ENCODE data around the gene RCC2. TPM values are rescaled to one million over a fixed set of nuclear protein-coding genes. Genes with fewer than 3 reads are reported as not detected.
A peak's percentile ranks its signal among the peaks of the same experiment; 100 is the strongest.

Gene RCC2
- polyA plus RNA-seq (29.4 to 103 TPM (median 45.2 TPM) in 3 replicates), polyA minus RNA-seq (76.6 to 117 TPM (median 85.3 TPM) in 3 replicates)
- polyA plus RNA-seq (2011; ENCODE audit: low read depth), result 27.6 TPM
- 53.0 and 56.5 TPM in 2 replicates for polyA plus RNA-seq (2011; cell fraction: cytosol; rRNA removed)
- polyA plus RNA-seq (2011; cell fraction: nucleus; rRNA removed), result 106 and 109 TPM in 2 replicates
- 81.8 and 95.7 TPM in 2 replicates for polyA plus RNA-seq (2012; ENCODE audit: low replicate concordance)
- 95.5 TPM for polyA minus RNA-seq (2011; cell fraction: cytosol; rRNA and poly(A)+ RNA removed)
- 49.8 and 50.0 TPM in 2 replicates for polyA minus RNA-seq (2011; cell fraction: nucleus; rRNA and poly(A)+ RNA removed)

DNA sequence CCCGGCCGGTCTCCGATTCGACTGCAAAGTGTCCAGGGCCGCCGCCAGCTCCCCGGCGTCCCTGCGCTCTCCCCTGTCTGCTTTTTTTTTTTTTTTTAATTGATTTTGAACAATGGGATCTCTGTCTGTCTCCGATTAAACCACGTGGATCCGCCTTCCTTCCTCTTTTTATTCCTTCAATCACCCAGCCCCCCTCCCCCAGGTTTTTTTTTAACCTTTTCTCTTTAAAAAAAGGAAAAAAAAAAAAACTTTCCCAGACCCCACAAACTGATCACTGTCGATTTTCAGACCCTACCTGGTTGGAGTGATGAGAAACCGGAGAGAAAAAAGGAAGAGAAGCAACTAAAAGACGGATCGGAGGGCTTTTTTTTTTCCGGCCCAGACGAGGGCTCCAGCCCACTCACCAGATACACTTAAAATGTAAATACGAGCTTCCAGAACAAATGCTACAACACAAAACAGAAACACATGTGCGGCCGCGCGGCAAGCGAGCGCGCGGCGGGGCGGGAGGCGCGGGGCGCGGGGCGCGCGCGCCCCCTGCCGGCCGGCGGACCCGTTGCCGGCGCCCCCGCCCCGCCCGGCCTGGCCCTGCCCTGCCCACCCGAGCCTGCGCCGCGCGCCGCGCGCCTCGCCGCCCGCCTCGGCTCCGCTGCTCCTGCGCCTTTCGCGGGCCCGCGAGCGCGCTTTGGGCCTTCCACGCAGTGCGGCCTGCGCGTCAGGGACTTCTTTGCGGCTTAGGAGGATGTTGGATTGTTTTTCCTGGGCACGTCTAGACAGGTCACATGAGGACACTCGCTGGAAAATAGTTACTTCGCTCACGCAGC, at the start of gene RCC2:
RCC2 (minus strand) TSS at position 428 of the 824 bp plus-strand sequence. CDS start 1,163 bp downstream, outside the sequence.
- Histone ChIP-seq H3K9ac (ENCODE audit: control insufficient read depth, extremely low read depth, insufficient read depth, low read length) (peak within 1 kb of the TSS; percentile 95), H3K79me2 (ENCODE audit: control insufficient read depth, insufficient read depth, low read length) (peaks cover 43% of the 10 kb centered on the region), H3K27ac (ENCODE audit: control insufficient read depth, insufficient read depth, low read length) (peak within 1 kb of the TSS; percentile 99), H4K20me1 (ENCODE audit: control insufficient read depth, extremely low read depth, insufficient read depth, low read length) (peaks cover 14% of the 10 kb centered on the region), H2AFZ (ENCODE audit: control insufficient read depth, low read length) (peak within 1 kb of the TSS; percentile 68), H3K9me1 (ENCODE audit: control insufficient read depth, extremely low read depth, insufficient read depth, low read length) (no peaks in the 10 kb centered on the region), H3K9me3 (ENCODE audit: control insufficient read depth, low read depth, low read length) (no peaks in the 10 kb centered on the region), H3K4me1 (ENCODE audit: control insufficient read depth, extremely low read depth, insufficient read depth, low read length) (peaks cover 50% of the 10 kb centered on the region), H3K36me3 (ENCODE audit: control insufficient read depth in 2 of 2, extremely low read depth in 1 of 2, insufficient read depth in 2 of 2, low read length in 2 of 2) (peaks cover 2 to 19% of the 10 kb centered on the region in 2 experiments), H3K4me2 (ENCODE audit: control insufficient read depth, extremely low read depth, insufficient read depth, low read depth, low read length) (peak within 1 kb of the TSS; percentile 100), H3K4me3 (ENCODE audit: control insufficient read depth in 2 of 3, extremely low read depth in 1 of 3, insufficient read depth in 2 of 3, low read depth in 1 of 3, low read length in 3 of 3) (peak within 1 kb of the TSS; percentile 80 to 99 (median 98)), H3K27me3 (ENCODE audit: control insufficient read depth, extremely low read depth, insufficient read depth, low read length) (no peaks in the 10 kb centered on the region)
- dilution Hi-C loops (cut with MboI; ENCODE audit: extremely low pct_ligation_motif_present, low sequenced_read_pairs), result no loop called here
- FAIRE-seq (no peak), DNase-seq (ENCODE audit: low read depth, low spot score) (peak; percentile 78)
- TF ChIP-seq EZH2 (IDR thresholded peaks at IDR 0.05; ENCODE audit: low read length), result no peak
- TF ChIP-seq, protein P1, sequence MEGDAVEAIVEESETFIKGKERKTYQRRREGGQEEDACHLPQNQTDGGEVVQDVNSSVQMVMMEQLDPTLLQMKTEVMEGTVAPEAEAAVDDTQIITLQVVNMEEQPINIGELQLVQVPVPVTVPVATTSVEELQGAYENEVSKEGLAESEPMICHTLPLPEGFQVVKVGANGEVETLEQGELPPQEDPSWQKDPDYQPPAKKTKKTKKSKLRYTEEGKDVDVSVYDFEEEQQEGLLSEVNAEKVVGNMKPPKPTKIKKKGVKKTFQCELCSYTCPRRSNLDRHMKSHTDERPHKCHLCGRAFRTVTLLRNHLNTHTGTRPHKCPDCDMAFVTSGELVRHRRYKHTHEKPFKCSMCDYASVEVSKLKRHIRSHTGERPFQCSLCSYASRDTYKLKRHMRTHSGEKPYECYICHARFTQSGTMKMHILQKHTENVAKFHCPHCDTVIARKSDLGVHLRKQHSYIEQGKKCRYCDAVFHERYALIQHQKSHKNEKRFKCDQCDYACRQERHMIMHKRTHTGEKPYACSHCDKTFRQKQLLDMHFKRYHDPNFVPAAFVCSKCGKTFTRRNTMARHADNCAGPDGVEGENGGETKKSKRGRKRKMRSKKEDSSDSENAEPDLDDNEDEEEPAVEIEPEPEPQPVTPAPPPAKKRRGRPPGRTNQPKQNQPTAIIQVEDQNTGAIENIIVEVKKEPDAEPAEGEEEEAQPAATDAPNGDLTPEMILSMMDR (optimal IDR thresholded peaks at IDR 0.05 in 1 of 3, IDR thresholded peaks at IDR 0.05 in 1 of 3, conservative IDR thresholded peaks at IDR 0.05 in 1 of 3; ENCODE audit: extremely low read depth in 1 of 3, insufficient read depth in 2 of 3, low read length in 3 of 3), result peak in 1 of 3 experiments; percentile 32

DNA sequence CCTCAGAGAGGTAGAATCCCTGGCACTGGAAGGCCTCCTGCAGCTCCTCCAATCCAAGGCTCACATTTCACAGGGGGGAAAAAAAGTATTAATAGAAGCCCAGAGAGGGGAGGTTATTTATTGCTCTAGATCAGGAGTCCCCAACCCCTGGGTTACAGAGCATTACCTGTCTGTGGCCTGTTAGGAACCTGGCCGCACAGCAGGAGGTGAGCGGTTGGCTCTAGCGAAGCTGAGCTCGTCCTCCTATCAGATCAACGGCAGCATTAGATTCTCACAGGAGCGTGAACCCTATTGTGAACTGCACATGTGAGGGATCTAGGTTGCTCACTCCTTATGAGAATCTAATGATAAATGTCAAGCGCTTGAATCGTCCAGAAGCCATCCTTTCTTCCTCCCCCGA, 46.8 kb upstream of the RCC2 start:
- dilution Hi-C loops (cut with MboI; ENCODE audit: extremely low pct_ligation_motif_present, low sequenced_read_pairs), result no loop called here
- no peak for FAIRE-seq

More for the DNA sequence above, 46.8 kb upstream of the RCC2 start:
- no peak overlapping the region for H3K4me2 ChIP-seq (ENCODE audit: control insufficient read depth, extremely low read depth, insufficient read depth, low read depth, low read length)
- TF ChIP-seq, protein P1 (optimal IDR thresholded peaks at IDR 0.05 in 1 of 3, IDR thresholded peaks at IDR 0.05 in 1 of 3, conservative IDR thresholded peaks at IDR 0.05 in 1 of 3; ENCODE audit: extremely low read depth in 1 of 3, insufficient read depth in 2 of 3, low read length in 3 of 3), result no peak
- TF ChIP-seq EZH2 (IDR thresholded peaks at IDR 0.05; ENCODE audit: low read length), result no peak
- H2AFZ ChIP-seq (ENCODE audit: control insufficient read depth, low read length), result no peak overlapping the region
- no peaks in the 10 kb centered on the region for H3K9me3 ChIP-seq (ENCODE audit: control insufficient read depth, low read depth, low read length)
- DNase-seq (ENCODE audit: low read depth, low spot score), result no peak
- H3K27ac ChIP-seq (ENCODE audit: control insufficient read depth, insufficient read depth, low read length), result no peak overlapping the region
- H3K79me2 ChIP-seq (ENCODE audit: control insufficient read depth, insufficient read depth, low read length), result no peaks in the 10 kb centered on the region
- H3K4me1 ChIP-seq (ENCODE audit: control insufficient read depth, extremely low read depth, insufficient read depth, low read length), result peaks cover 4% of the 10 kb centered on the region
- H4K20me1 ChIP-seq (ENCODE audit: control insufficient read depth, extremely low read depth, insufficient read depth, low read length), result no peaks in the 10 kb centered on the region
- H3K27me3 ChIP-seq (ENCODE audit: control insufficient read depth, extremely low read depth, insufficient read depth, low read length), result no peaks in the 10 kb centered on the region
- no peaks in the 10 kb centered on the region for H3K9me1 ChIP-seq (ENCODE audit: control insufficient read depth, extremely low read depth, insufficient read depth, low read length)
- no peak overlapping the region for H3K9ac ChIP-seq (ENCODE audit: control insufficient read depth, extremely low read depth, insufficient read depth, low read length)
- no peaks in the 10 kb centered on the region for H3K36me3 ChIP-seq (ENCODE audit: control insufficient read depth in 2 of 2, extremely low read depth in 1 of 2, insufficient read depth in 2 of 2, low read length in 2 of 2)
- H3K4me3 ChIP-seq (ENCODE audit: control insufficient read depth in 2 of 3, extremely low read depth in 1 of 3, insufficient read depth in 2 of 3, low read depth in 1 of 3, low read length in 3 of 3), result no peak overlapping the region

Data from keratinocyte (primary cell).